MM.1S (cell line): Measurements from ENCODE around the gene SCNN1G.

Experiments used
- DNase-seq: peaks from one replicate; pipeline ENCODE4 v3.0.0-alpha.2; 2015
- H2AFZ ChIP-seq: fragments of 300-600 bp; sonication (generic); 2 replicates; pipeline ENCODE4 v1.6.0; 2016; ENCODE audit warnings: antibody characterized with exemption, low read length
- H3F3A ChIP-seq: fragments of 300-600 bp; sonication (generic); 2 replicates; pipeline ENCODE4 v1.6.1; 2016; ENCODE audit warnings: mild to moderate bottlenecking, antibody characterized with exemption, low read length, moderate library complexity, mixed read lengths; ENCODE audit not compliant: insufficient read depth
- H3K27ac ChIP-seq: fragments of 300-600 bp; sonication (generic); 2 replicates; pipeline ENCODE4 v1.5.1; 2016; ENCODE audit warnings: mild to moderate bottlenecking, low read length
- H3K27me3 ChIP-seq: fragments of 300-600 bp; sonication (generic); replicated peaks from 2 replicates; pipeline ENCODE4 v1.6.0; 2016; ENCODE audit warnings: low read length; ENCODE audit not compliant: insufficient read depth
- H3K36me3 ChIP-seq: fragments of 300-600 bp; sonication (generic); replicated peaks from 2 replicates; pipeline ENCODE4 v1.6.1; 2016; ENCODE audit warnings: mild to moderate bottlenecking, low read length, mixed read lengths; ENCODE audit not compliant: insufficient read depth
- H3K4me1 ChIP-seq: fragments of 300-600 bp; sonication (generic); 2 replicates; pipeline ENCODE4 v1.6.1; 2016; ENCODE audit warnings: low read length, mixed read lengths
- H3K4me2 ChIP-seq: fragments of 300-600 bp; sonication (generic); 2 replicates; pipeline ENCODE4 v1.6.0; 2016; ENCODE audit warnings: low read depth, low read length
- H3K4me3 ChIP-seq: fragments of 300-600 bp; sonication (generic); 2 replicates; pipeline ENCODE4 v1.5.1; 2016; ENCODE audit warnings: low read length, mixed read lengths
- H3K79me2 ChIP-seq: fragments of 300-600 bp; sonication (generic); 2 replicates; pipeline ENCODE4 v1.6.1; 2016; ENCODE audit warnings: mixed run types, low read length, mixed read lengths
- H3K9ac ChIP-seq: fragments of 300-600 bp; sonication (generic); 2 replicates; pipeline ENCODE4 v1.6.1; 2016; ENCODE audit warnings: low read length, mixed read lengths
- H3K9me2 ChIP-seq: fragments of 300-600 bp; sonication (generic); replicated peaks from 2 replicates; pipeline ENCODE4 v1.6.1; 2016; ENCODE audit warnings: mild to moderate bottlenecking, low read length, mixed read lengths; ENCODE audit not compliant: insufficient read depth
- H3K9me3 ChIP-seq: fragments of 300-600 bp; sonication (generic); replicated peaks from 2 replicates; pipeline ENCODE4 v1.6.1; 2016; ENCODE audit warnings: mild to moderate bottlenecking, low read length, mixed read lengths; ENCODE audit not compliant: insufficient read depth
- H4K20me1 ChIP-seq: fragments of 300-600 bp; sonication (generic); 2 replicates; pipeline ENCODE4 v1.6.1; 2016; ENCODE audit warnings: mild to moderate bottlenecking, low read length, moderate library complexity, mixed read lengths; ENCODE audit not compliant: insufficient read depth
- CTCF ChIP-seq: fragments of 300-600 bp; sonication (generic); IDR thresholded peaks from 2 replicates; pipeline ENCODE4 v1.5.1; 2016; ENCODE audit warnings: antibody characterized with exemption, low read length, mixed read lengths
- EZH2 ChIP-seq: fragments of 300-600 bp; sonication (generic); optimal IDR thresholded peaks from 2 replicates; pipeline ENCODE3; 2017; ENCODE audit warnings: low read depth, mild to moderate bottlenecking, antibody characterized with exemption, low read length, mixed read lengths
- EZH2phosphoT487 ChIP-seq: fragments of 300-600 bp; sonication (generic); IDR thresholded peaks from 2 replicates; pipeline ENCODE4 v1.6.1; 2018; ENCODE audit warnings: antibody characterized with exemption, low read length

SCNN1G gene

GRCh38 chr16:23194497-23195221 lies 12.1 kb downstream of the SCNN1G start:
- Histone ChIP-seq H3K9me2 (no peaks in the 10 kb centered on the region), H3K27ac (no peak overlapping the region), H3K4me1 (peaks cover 14% of the 10 kb centered on the region), H3K4me3 (no peak overlapping the region), H3K9me3 (no peaks in the 10 kb centered on the region), H3F3A (no peaks in the 10 kb centered on the region), H2AFZ (no peak overlapping the region), H3K27me3 (no peaks in the 10 kb centered on the region), H3K4me2 (peak overlapping the region; percentile 25; the same call in 1 of the 2 replicates), H4K20me1 (no peaks in the 10 kb centered on the region), H3K36me3 (no peaks in the 10 kb centered on the region), H3K9ac (no peak overlapping the region), H3K79me2 (no peaks in the 10 kb centered on the region)
- no peak for TF ChIP-seq CTCF
- TF ChIP-seq EZH2phosphoT487, result no peak
- no peak for TF ChIP-seq EZH2
- DNase-seq, result no peak

- H3K9ac ChIP-seq, result no peak overlapping the region
- DNase-seq, result peak; percentile 46
- peak overlapping the region; percentile 25; the same call in 1 of the 2 replicates for H3K4me2 ChIP-seq
These were observed 12.9 kb downstream of the SCNN1G start for GRCh38 chr16:23195366-23195978.

GRCh38 chr16:23196539-23196938 lies 14.0 kb downstream of the SCNN1G start:
- no peaks in the 10 kb centered on the region for H4K20me1 ChIP-seq
- H3K9me2 ChIP-seq, result no peaks in the 10 kb centered on the region
- H2AFZ ChIP-seq, result no peak overlapping the region
- no peak overlapping the region for H3K9ac ChIP-seq
- H3K27ac ChIP-seq, result no peak overlapping the region
- no peaks in the 10 kb centered on the region for H3K36me3 ChIP-seq
- no peaks in the 10 kb centered on the region for H3F3A ChIP-seq
- H3K27me3 ChIP-seq, result no peaks in the 10 kb centered on the region
- DNase-seq, result no peak
- no peaks in the 10 kb centered on the region for H3K9me3 ChIP-seq
- H3K4me2 ChIP-seq, result no peak overlapping the region
- TF ChIP-seq EZH2 (no peak), EZH2phosphoT487 (no peak)
- H3K4me3 ChIP-seq, result no peak overlapping the region
- peaks cover 14% of the 10 kb centered on the region for H3K4me1 ChIP-seq
- no peaks in the 10 kb centered on the region for H3K79me2 ChIP-seq

More at GRCh38 chr16:23195366-23195978, 12.9 kb downstream of the SCNN1G start:
- Histone ChIP-seq H3K36me3 (no peaks in the 10 kb centered on the region), H3K9me2 (no peaks in the 10 kb centered on the region), H3K4me1 (peaks cover 14% of the 10 kb centered on the region), H3K4me3 (no peak overlapping the region), H3K27me3 (no peaks in the 10 kb centered on the region), H3K27ac (no peak overlapping the region), H2AFZ (0 out of 2 replicates have a peak overlapping the region, but pooled peaks have one; percentile 14), H3K79me2 (no peaks in the 10 kb centered on the region), H4K20me1 (no peaks in the 10 kb centered on the region), H3K9me3 (no peaks in the 10 kb centered on the region), H3F3A (no peaks in the 10 kb centered on the region)
- TF ChIP-seq EZH2phosphoT487 (no peak), EZH2 (no peak), CTCF (no peak)

- no peaks in the 10 kb centered on the region for H3K9me3 ChIP-seq
These were observed 19.6 kb downstream of the SCNN1G start for GRCh38 chr16:23202166-23202565.

More at GRCh38 chr16:23202166-23202565, 19.6 kb downstream of the SCNN1G start:
- no peaks in the 10 kb centered on the region for H3K27me3 ChIP-seq
- H3K36me3 ChIP-seq, result no peaks in the 10 kb centered on the region
- no peak for DNase-seq
- H3K4me3 ChIP-seq, result no peak overlapping the region
- no peaks in the 10 kb centered on the region for H3F3A ChIP-seq
- H4K20me1 ChIP-seq, result no peaks in the 10 kb centered on the region
- no peaks in the 10 kb centered on the region for H3K79me2 ChIP-seq
- no peak overlapping the region for H3K9ac ChIP-seq
- H3K27ac ChIP-seq, result no peak overlapping the region
- no peak for TF ChIP-seq EZH2phosphoT487
- TF ChIP-seq EZH2, result no peak
- TF ChIP-seq CTCF, result no peak
- no peak overlapping the region for H3K4me2 ChIP-seq
- no peaks in the 10 kb centered on the region for H3K9me2 ChIP-seq
- no peak overlapping the region for H2AFZ ChIP-seq
- no peaks in the 10 kb centered on the region for H3K4me1 ChIP-seq
